Measurements from ENCODE around the gene CD63.

Gene CD63

DNA sequence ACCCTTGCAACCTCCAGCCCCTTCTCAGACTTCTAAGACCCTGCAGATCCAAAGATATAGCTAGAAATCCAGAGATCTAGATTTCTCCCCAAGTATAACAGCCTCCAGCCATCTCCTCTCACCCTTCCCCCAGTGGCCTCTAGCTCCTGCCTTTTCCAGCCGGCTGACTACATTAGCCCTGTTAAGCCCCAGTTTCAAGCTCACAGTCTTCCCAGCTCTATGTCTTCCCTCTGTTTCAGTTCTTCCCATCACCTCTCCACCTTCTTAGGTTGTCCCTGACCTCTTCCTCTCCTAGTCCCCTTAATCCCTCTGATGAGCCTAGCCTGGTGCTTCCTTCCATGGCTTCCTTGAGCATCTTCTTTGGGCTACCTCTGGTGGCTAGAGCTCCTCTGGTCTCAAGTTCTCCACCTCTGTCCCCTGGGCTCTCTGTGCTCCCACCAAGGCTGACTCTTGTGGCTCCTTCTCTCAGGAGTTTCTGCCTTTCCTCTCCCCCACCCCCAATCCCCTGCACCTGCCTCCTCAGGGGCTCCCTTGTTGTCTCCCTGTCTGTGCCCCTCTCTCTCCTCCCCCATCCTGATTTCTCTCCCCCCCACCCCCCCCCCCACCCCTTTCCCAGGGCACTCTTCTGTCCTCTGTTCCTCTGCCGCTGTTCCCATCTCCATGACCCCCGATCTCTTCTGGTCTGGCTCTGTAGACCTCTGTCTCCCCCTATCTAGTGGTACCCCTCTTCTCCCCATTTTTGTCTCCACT, 13.3 kb upstream of the CD63 start:
- no peak for DNase-seq (ENCODE audit: low read depth in 2 of 2, low spot score in 1 of 2)

DNA sequence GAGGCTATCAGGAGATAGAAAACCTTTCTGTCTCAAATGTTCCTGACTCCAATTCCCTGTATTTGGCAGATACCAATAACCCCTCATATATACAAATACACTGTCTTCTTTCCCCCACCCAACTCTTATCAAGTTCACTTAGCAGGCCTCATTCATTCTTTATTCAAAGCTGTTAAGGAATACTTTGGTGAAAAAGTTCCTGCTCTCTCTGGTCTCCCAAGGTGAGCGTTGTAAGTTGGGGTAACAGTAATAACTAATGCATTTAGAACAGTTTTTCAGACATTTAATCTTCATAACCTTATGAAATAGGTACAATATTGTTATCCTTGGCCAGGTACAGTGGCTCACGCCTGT, 10.2 kb upstream of the CD63 start:
- no peak for DNase-seq (ENCODE audit: low read depth in 2 of 2, low spot score in 1 of 2)

DNA sequence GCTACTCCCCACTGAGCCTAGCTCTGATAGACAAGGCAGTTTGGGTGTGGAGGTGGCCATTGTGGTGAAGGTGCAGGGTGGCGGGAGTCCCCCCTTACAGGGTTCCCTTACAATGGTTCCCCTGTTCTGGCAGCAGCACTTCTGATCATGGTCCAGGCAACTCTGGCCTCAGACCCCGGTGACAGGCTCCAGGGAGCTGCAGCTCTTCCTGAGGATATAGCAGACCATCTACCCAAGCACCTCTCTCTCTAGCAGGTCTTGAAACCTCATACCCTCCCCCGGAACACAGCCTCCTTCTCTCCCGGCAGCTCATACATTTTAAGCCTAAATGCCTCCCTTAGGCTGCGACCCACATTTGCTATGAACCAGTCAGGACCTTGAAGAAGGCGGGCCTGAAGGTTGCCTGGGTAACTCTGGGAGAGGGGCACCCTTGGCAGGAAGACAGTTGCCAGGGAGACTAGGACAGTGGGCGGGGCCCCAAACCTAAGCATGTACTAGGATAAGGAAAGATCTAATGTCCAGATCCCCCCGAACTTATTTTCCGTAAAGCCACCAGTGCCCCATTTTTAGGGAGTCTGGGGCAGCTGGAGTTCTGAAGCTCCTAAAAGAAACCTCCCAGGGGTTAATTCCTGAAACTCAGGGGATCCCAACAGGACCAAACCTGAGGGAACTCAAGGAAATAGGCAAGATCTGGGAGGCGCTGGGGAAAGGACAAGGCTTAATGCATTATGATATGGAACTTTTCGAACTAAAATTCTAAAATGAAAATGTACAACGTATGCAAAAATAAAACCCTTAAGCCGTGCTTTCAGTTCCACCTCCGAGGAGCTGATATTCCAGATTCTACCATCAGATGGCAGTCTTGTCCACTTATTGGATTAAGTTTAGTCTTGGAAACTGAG, 9.6 kb upstream of the CD63 start:
- no peak for DNase-seq (ENCODE audit: low read depth in 2 of 2, low spot score in 1 of 2)

DNA sequence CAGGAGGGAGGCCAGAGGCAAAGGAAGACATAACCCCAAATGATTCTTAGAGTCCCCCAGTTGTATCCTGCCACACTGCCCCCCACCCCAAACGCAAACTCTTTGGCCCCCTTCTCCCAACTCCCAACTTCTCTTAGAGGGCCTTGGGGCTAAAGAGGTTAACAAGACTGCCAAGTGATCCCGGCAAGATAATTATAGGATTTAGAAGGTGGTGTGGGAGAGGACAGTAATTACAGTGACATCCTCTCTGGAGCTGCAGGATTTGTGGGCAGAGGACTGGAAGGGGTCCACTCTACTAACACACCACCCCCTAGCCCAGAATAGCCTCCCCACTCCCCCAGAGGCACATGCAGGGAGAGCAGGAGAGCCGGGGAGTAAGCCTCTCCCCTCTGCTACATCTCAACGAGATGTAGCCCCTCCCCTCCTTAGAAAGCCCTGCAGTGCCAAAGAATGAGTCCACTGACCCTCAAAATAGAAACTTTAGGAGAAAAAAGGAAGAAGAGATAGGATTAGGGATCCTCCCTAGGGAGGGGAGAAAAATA, 8.8 kb upstream of the CD63 start:
- DNase-seq (ENCODE audit: low read depth in 2 of 2, low spot score in 1 of 2) = no peak

DNA sequence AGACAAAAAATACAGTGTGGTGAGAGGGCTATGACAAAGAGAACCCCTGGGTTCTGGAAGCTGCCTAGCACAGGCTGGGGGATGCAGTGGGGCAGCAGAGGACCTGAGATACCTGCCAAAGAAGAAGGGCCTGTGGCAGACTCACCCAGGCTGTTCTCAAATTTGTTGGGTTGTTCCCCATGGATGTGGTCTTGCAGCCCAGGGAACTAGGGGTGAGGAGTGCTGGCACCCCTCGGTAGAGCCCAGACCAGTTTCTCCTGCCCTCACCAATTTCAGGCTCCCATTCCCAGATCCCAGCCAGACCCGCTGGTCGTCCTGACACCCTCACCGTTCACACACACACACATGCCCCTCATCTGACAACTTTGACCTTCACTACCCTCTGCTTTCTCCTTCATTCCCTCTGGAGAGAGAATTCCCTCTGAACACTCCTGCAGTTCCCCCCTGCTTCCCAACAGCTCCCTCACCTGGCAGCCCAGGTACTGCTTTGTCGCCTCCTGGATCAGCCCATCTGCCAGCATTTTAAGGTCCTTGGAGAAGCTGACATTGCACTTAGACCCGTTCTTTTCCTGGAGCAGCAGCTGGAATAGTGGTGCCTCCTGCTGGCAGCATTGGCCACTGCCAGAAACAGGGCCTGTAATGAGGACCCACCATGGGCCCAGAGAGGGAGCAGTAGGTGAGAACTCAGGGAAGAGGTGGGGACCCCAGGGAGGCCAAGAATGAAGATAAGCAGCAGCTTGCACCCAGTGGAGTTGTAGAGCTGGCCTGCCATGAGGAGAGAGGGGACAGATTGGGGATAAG, 8.2 kb upstream of the CD63 start:
- no peak for DNase-seq (ENCODE audit: low read depth in 2 of 2, low spot score in 1 of 2)

DNA sequence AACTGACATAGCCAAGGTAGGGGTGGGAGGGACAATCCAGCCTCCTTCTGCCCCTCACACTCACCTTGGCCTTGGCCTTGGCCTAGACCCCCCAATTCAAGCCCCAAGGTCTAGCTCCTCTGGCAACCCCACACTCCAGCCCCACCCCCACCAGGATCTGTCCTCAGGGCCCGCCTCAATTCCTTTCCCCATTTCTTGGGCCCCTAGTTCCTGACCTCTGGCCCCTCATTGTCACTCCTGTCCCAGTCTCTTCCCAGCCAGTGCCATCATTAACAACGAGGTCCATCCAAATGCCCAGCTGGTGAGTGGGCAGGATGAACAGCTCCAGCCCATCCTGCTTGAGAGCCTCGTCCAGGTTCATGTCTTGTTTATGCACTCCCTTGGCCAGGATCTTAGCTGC, 7.3 kb upstream of the CD63 start:
- no peak for DNase-seq (ENCODE audit: low read depth in 2 of 2, low spot score in 1 of 2)

DNA sequence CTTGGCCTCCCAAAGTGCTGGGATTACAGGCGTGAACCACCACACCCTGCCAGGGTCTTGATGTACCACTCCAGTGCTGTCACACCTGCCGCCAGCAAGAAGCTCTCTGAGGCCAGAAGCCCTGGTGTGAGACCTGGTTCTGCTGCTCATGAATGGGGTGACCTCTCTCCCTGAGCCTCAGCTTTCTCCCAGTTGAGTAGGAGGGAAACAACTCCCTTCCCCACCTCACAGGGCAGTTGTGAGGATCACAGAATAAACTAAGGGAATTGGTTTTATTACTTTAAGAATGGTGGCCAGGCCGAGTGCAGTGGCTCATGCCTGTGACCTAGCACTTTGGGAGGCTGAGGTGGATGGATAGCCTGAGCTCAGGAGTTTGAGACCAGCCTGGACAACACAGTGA, 5.8 kb upstream of the CD63 start:
- DNase-seq (ENCODE audit: low read depth in 2 of 2, low spot score in 1 of 2) = no peak

DNA sequence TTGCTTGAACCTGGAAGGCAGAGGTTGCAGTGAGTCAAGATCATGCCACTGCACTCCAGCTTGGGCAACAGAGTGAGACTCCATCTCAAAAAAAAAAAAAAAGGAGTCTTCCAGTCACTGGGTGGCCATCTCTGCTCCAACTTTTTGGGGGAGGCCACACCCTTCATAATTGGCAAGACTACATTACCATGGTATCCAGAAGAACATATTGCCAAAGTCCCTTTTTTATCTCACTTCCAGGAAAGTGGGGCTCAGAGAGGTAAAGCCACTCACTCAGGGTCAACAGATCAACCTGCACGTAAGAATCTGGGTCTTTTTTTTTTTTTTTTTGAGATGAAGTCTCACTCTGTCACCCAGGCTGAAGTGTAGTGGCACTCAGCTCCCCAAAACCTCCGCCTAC, 5.0 kb upstream of the CD63 start:
- no peak for DNase-seq (ENCODE audit: low read depth in 2 of 2, low spot score in 1 of 2)

DNA sequence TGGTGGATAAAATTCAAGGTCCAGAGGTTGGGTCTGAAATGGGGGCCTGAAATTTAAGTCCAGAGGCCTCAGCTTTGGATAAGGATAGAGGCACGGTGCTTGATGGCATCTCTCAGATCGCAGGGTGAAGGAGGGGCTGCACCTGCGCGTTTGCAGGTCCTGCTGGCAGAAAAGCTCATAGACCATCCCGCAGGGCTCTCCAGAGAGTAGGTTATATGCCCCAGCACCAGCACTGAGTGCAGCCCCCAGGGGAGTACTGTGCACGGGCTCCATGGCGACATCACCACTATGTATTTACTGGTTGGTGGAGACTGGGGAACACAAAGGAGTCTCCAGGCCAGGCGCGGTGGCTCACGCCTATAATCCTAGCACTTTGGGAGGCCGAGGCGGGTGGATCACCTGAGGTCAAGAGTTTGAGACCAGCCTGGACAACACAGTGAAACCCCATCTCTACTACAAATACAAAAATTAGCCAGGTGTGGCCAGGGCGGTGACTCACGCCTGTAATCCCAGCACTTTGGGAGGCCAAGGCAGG, 4.3 kb upstream of the CD63 start:
- DNase-seq (ENCODE audit: low read depth in 2 of 2, low spot score in 1 of 2) = no peak

DNA sequence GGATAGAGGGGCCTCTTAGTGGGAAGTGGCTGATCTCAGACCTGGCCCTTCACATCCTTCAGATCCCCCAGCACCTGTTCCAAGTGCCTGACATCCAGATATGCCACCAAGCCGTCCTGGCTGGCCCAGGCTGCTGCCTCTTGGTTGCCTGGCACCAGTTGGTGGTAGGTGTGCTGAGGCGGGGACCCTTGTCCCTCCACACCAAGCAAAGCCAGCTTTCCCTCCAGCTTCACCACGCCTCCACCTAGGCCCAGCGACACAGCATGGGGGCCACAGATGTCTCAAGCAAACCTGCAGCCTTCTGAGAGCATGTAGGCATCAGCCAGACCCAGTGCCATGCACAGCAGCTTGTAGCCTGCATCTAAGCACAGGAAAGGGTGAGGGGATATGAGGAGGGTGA, 3.5 kb upstream of the CD63 start:
- no peak for DNase-seq (ENCODE audit: low read depth in 2 of 2, low spot score in 1 of 2)

DNA sequence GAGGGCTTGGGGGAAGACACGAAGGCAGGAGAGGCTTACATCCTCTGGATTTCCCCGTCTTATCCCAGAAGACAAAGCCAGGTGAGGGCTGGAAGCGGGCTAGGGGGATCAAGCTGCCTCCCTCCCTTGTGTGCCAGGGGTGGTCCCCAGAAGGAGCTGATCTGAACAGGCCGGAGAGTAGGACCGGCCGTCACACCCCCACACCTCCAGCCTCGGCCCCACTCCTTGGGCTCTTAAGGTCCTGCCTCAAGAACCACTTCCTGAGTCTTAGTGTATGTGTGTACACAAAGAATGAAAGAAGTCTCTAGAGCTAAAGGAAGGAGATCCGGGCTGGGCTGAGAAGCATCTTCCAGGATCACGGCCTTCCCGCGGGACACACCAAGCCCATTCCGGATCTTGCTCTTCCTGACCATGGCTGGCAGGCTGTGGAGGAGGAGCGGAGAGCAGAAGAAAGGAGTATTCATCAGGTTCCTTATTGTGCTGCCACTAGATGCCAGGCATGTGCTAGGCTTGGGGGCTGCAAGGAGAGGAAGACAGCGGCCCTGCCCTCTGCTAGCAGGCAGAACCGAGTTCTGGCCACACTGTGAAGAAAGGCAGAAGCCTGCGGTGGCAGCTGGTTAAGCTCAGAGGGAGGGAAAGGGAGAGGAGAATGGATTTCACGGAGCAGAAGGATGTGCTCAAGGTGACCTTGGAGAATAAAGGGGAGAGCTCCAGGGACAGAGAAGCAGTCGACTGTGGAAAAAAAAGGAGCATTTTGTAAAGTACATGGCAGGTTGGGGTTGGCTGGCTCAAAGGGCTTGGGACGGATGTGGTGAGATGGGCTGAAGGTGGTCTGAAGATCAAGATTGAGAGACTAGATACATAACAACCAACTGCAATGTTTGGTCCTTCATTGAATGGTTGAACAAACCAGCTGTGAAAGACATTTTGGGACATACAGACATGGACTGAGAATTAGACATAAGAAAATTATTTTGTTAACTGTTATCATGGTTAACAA, 1.3 kb upstream of the CD63 start:
- DNase-seq (ENCODE audit: low read depth in 2 of 2, low spot score in 1 of 2) = no peak

DNA sequence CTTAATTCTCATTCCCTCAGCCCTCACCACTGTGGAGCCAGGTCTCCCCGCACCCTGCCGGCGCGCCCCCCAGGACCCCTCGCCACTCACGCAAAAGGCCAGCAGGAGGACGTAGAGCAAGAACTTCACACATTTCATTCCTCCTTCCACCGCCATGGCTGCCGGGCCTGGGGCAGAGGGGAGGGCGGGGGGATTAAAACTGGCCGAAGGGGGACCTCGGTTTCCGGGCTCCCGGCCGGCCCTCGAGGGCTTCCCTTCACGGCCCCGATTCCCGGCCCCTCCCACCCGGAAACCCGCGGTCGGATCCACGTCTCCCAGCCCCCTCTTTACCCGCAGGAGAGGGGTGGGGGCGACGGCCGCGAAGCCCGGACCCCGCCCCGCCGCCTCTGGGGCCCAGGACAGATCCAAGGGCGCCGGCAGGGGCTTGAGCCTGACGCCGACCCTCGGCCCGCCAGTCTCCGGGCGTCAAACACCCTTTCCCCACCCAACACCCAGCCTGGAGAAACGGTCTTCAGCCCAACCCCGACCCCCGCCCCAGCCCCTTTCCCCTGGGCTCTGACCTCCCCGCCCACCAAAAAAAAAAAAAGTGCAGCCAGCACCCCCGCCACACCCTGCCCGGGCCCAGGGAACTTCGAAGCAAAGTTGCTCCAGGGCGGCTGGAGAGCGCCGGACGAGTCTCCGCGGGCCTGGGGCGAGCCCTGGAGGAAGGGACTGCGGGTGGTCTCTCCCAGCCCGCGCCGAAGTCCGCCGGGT, 447 bp downstream of the CD63 start:
- no peak for DNase-seq (ENCODE audit: low read depth in 2 of 2, low spot score in 1 of 2)

DNA sequence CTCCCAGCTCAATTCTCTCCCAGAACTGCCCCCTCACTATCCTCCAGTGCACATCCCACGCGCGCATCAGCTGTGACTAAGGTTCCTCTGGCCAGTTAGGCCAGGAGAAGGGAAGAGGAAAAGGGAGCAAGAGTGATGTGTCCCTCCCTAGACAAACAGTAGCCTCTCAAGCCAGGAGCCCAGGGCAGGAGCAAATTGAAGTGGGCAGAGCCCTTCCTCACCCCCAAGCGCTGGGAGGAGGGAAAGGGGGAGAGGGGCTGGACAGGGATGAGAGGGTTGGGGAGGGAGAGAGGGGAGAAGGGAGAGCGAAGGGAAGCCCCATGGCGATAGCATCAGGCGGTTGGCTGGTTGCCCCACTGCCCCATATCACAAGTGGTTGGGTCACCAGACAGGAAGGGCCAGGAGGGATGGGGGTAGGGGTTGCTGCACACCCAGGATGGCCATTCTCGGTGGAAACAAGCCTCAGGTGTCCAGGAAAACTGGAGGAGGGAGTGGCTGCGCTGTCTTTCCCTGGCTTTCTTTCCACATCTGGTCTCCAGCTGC, 1.1 kb downstream of the CD63 start:
- DNase-seq (ENCODE audit: low read depth in 2 of 2, low spot score in 1 of 2) = no peak

DNA sequence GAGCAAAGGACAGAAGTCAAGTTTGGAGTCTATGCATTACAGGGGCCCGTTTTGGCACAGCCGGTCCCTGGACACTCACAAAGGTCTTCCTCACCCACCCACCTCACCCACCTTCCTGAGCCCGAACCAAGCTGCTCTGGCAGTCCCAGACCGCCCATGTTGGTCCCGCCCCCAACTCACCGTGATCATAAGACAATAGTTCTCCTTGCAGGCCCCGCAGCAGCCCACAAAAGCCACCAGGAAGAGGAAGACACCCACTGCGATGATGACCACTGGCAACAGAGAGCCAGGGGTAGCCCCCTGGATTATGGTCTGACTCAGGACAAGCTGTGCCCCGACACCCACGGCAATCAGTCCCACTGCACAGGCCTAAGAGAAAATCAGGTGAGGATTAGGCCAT, 1.8 kb downstream of the CD63 start:
- no peak for DNase-seq (ENCODE audit: low read depth in 2 of 2, low spot score in 1 of 2)

DNA sequence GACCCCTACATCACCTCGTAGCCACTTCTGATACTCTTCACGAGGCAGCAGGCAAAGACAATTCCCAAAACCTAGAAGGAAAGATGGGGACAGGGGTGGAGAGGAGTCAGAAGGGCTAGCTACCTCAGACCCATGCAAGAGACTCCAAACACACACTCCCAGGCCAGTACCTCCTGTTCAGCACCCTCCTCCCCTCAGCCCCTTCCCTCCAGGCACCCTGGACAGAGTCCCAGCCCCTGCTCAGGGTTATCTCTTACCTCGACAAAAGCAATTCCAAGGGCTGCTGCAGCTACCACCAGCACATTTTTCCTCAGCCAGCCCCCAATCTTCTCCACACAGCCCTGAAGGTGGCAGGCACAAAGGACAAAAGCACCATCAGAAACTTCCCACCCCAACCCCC, 3.3 kb downstream of the CD63 start:
- no peak for DNase-seq (ENCODE audit: low read depth in 2 of 2, low spot score in 1 of 2)

DNA sequence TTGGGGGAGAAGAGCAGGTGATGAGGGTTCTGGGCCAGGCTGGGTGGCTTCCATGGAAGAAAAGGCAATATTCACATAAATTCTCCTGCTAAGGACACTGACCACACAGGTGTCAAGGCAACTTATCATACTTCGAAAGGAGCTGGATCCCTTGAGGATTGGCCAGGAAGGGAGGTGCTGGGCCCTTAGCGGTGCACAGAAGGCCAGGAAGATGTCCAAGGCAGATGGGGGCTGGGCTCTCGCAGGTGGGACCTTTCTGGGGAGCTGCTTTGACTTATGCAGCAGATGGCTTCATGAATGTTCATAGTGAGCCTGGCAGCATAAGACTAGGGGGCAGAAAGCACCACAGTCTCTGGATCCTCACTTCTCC, 3.9 kb downstream of the CD63 start:
- DNase-seq (ENCODE audit: low read depth in 2 of 2, low spot score in 1 of 2) = no peak

DNA sequence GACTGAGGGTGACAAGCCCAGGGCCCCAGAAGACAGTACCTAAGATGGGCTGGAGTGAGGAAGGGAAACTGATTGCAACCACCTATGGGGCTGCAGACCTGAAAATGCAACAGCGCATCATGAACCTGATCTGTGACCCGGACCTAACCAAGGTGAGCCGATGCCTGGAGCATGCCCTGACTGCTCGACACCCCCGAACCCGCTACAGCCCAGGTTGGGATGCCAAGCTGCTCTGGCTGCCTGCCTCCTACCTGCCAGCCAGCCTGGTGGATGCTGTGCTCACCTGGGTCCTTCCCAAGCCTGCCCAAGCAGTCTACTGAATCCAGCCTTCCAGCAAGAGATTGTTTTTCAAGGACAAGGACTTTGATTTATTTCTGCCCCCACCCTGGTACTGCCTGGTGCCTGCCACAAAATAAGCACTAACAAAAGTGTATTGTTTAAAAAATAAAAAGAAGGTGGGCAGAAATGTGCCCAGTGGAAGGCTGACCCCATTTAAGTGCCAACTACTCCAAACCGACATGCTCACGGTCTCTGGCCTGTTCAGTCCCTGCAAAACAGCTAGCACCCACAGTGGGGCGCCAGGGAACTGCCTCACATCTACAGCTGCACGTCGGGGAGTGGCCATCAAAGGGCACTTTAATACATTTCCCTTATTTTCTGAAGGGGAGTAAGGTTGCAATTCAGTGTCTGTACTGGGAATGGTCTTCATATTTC, 4.4 kb downstream of the CD63 start:
- no peak for DNase-seq (ENCODE audit: low read depth in 2 of 2, low spot score in 1 of 2)

DNA sequence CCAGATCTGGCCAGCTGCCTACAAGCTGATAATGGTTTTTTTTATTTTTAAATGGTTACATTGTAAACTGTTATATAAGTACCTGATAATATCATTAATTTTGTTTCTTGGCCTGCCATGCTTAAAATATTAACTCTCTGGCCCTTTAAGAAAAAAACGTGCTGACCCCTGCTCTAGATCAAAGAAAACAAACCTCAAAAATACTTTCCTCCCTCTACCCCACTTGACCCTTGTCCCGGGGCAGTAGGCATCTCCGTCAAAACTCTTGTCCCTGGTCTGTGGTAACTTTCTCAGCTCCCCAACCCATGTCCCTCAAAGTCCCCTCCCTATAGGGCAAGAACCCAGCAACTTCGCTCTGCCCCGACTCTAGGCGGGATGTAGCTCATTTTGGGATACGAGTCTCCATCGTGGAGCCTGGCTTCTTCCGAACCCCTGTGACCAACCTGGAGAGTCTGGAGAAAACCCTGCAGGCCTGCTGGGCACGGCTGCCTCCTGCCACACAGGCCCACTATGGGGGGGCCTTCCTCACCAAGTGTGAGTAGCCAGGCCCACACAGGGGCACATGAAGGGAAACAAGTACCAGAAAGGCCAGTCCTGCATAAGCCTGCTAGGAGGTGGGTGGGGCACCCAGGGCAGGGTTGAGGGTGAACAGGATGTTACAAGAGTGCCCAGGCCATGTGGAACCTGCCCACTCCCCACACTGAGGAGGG, 5.1 kb downstream of the CD63 start:
- DNase-seq (ENCODE audit: low read depth in 2 of 2, low spot score in 1 of 2) = no peak

Measured in stimulated activated CD8-positive, alpha-beta memory T cell treated with anti-CD3 and anti-CD28 coated beads, Interleukin-4, amount 100 ng/mL, for 1 hour (primary cell).